Hematopoietic multipotent progenitor cell treated with erythropoietin and hydrocortisone succinate and interleukin-3 and kit ligand, for 17 days (in vitro differentiated cells): ENCODE results near the gene B3GNT8.
"Not testable (repeated sequence)": the region's sequence is repeated elsewhere in the genome, so short reads cannot be mapped to it uniquely, and the experiment has no call there.

ENCODE experiments used
- DNase-seq: peaks from one replicate; pipeline ENCODE4 v3.0.0-alpha.2; 2015; ENCODE audit warnings: low spot score

The B3GNT8 gene, protein sequence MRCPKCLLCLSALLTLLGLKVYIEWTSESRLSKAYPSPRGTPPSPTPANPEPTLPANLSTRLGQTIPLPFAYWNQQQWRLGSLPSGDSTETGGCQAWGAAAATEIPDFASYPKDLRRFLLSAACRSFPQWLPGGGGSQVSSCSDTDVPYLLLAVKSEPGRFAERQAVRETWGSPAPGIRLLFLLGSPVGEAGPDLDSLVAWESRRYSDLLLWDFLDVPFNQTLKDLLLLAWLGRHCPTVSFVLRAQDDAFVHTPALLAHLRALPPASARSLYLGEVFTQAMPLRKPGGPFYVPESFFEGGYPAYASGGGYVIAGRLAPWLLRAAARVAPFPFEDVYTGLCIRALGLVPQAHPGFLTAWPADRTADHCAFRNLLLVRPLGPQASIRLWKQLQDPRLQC

DNA sequence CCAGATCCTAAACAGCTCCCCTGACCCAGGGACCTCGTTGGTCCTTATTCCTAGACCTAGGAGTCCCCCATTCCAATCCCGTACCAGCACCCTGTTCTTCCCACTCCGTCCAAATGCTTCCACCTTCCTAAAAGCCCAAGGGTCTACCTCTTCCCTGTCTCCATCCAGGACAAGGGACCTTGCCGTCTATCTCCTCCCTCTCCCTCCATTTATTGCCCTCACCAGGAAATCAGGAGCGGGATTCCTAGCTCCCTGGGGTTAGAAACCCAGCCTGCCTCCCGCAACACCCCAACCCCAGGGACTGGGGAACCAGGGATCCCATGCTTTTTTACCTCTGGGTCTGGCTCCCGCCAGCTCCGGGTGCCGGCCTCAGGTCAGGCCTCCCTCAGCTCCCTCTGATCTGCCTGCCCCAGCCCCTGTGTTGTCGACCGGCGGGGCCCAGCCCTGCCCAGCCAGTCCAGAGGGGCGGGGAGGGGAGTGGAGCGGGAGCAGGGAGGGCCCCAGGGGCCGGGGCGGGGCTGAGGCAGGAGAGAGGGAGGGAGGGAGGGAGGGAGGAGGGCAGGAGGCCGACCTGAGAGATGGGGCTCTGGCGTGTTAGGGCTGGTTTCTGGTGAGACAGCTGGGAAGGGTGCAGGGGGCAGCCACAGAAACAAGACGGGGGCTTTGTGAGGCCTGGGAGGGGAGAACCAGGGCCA lies at the start of gene B3GNT8:
Gene B3GNT8 (minus strand): TSS at position 423 of the 695 bp plus-strand sequence. CDS start 596 bp downstream, outside the sequence.
- peak; percentile 76 for DNase-seq

DNA sequence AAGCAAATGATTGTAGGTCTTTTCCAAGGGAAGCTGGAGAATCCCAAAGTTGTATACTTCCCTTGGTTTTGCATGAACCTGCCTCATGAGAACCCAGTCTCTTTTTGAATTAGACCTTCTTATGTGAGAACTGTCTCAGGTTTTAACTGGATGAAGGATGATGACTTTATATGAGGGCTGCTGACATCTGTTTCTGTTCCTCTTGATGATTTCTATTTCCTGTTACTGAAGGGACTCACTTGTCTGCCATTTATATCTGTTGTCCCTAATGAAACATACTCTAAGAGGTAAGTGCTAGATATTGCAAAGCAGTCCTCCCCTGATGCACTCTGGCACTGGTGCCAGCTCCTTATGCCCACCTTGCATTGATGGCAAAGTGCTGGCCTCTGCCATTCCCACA lies 49.4 kb upstream of the B3GNT8 start:
- DNase-seq, result no peak

DNA sequence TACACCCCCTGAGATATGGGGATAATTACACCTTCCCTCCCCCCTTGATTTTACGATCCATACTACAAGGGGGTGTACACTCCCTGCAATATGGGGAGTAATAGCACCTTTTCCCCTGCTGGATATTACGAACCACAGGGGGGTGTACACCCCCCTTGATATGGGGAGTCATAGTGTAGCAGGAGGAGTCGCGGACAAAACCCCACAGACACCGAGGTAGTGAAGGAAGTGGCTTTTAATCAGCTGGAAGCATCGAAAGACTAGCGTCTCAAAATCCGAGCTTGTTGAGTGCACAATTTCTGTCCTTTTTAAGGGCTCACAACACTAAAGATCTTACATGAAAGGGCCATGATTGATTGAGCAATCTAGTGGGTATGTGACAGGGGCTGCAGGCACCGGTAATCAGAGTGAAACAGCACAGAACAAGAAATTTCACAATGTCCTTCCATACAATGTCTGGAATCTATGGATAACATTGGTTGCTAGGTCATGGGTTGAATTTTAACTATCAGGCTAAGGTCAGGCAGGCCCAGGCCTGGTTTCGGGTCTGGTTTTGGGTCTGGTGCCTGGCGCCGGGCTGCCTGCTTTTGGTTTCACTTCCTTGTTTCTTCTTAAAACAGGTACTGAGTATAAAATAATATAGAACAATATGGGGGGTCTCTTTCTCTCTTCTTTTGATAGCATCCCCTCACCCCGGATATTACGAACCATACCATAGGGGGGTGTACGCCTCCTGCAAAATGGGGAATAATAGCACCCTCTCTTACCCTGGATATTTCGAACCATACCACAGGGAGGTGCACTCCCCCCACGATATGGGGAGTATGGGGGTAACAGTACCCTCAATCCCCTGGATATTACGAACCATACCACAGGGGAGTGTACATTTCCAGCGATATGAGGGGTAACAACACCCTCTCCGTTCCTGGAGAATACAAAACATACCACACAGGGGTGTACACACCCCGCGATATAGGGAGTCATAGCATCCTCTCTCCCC lies 36.4 kb upstream of the B3GNT8 start:
- DNase-seq, result not testable (repeated sequence)

DNA sequence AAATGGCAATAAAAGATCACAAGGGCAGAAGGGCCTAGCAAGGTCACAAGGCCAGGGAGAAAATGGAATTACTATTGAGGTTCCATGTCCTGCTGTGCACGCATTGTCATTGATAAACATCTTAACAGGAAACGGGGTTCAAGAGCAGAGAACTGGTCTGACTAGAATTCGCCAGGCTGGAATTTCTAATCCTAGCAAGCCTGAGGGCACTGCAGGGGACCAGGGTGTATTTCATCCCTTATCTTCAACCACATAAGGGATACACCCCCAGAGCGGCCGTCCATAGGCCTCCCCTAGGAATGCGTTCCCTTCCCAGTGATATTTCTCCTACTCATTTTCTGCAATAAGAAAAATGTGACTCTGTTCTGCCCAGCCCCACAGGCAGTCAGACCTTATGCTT lies 35.3 kb upstream of the B3GNT8 start:
- DNase-seq, result no peak

DNA sequence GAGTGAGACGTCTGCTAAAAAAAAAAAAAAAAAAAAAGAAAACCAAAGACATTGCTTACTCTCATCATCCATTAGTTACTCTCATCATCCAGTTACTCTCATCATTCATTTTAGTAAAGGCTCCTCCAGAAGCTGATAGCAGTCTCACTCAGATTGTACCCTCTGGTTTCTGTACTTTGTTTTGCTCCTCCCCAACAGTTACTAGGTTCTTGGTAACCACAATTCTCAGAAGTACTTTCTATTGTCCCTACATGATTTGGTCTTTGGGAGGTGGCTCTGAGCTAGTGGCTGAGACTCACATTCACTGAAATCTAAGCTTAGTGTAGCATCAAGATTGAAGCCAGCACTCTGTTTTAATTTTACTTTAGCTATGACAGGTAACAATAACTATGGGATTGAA lies 30.1 kb upstream of the B3GNT8 start:
- DNase-seq, result no peak

DNA sequence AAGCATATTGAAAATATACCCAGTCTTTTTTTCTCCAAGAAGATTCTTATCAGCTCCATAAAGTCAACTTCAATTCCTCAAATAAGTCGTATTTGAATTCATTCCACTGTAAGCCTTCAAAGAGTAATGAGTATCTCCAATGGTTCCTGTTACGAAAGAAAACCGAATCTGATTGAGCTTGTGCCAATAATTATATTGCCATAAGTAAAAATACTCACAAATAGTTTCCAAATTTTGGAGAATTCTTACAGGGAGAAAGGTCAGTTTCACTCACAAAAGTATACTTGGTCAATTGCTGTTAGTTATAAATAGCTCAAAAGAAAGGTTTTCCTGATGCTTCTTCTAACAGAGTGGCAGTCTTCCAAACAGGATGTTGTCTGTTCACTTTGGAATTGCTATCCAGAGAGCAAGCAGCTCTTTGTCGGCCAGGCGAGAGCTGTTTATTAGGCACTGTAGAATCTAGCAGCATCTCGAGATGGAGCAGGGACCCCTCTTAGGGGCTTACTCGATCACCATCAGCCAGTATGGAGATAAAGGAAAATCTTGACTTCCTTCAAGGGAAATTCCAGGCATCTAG lies 29.3 kb upstream of the B3GNT8 start:
- DNase-seq, result no peak

DNA sequence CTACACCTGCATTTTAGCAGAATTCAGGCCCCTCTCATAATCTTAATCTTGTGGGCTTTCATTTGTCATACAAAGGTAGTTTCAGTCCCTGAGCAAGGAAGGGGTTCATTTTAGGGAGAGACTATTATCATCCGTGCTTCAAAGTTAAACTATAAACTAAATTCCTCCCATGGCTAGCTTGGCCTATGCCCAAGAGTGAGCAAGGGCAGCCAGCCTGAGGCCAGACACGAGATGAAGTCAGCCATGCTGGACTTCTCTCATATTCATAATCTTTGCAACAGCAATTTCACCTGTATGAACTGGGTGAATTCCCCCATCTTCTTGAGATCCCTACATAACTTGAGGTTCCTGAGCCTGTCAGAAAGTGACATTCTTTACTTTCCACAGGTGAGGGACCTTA lies 28.8 kb upstream of the B3GNT8 start:
- DNase-seq, result no peak

DNA sequence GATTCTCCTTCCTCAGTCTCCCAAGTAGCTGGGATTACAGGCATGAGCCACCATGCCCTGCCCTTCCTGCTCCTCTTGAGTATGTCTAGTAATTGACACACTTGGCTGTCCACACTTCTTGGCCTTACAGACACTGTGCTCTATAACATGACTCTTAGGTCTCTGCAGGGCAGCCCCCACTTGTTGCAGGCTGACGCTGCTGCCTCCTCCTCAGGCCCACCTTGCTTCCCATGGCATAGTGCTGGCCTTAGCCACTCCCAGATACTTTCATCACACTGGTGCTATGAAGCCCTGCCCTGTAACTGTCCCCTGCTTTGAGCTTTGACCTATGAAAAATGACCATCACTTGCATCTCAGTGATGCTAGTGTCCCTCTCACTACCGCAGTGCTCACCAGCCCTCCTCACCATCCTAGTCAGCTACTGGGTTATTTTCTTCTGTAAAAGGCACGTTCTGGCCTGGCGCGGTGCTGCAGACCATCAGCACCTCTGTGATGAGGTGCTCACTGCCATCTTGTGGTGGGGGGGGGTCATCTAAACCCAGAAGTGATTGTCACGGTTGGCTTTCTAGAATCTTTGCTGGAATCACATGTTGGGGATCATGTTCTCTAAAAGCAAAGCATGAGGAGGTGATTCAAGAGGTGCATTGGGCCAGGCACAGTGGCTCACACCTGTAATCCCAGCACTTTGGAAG lies 25.6 kb upstream of the B3GNT8 start:
- DNase-seq, result no peak

DNA sequence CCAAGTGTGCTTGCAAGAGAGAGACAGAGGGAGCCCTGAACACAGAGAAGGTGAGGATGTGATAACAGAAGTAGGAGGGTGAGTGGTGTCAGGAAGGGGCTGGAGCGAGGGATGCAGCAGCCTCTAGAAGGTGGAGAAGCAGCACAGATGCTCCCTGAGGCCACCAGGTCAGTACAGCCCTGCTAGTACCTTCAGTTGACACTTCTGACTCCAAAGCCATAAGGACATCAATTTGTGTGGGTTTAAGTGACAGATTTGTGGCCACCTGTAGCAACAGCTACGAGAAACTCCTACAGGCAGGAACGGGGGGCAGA lies 22.6 kb upstream of the B3GNT8 start:
- no peak for DNase-seq

DNA sequence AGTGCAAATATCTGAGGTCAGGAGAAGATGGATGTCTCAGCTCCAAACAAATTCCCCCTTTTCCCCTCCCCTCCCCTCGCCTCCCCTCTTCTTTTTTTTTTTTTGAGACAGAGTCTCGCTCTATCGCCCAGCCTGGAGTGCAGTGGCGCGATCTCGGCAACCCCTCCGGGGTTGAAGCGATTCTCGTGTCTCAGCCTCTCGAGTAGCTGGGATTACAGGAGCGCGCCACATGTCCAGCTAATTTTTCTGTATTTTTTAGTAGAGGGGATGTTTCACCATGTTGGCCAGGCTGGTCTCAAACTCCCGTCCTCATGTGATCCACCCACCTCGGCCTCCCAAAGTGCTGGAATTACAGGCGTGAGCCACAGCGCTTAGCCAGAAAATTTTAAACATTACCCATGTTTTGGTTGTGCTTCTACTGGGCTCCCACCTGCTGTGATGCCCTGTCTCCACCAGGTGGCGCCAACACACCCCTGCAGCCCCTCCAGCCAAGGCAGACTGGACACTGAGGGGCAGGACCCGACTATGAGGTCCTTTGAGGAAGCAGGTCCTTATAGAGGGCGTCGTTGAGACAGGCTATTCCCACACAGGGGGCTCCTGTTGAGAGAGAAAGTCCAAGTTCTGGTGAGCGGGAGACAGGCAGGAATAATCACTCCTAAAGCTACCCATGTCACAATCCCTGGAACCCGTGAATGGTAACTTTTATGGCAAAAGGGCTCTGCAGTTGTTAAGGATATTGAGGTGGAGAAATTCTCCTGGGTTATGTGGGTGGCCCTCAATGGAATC lies 22.1 kb upstream of the B3GNT8 start:
- DNase-seq, result peak; percentile 75

DNA sequence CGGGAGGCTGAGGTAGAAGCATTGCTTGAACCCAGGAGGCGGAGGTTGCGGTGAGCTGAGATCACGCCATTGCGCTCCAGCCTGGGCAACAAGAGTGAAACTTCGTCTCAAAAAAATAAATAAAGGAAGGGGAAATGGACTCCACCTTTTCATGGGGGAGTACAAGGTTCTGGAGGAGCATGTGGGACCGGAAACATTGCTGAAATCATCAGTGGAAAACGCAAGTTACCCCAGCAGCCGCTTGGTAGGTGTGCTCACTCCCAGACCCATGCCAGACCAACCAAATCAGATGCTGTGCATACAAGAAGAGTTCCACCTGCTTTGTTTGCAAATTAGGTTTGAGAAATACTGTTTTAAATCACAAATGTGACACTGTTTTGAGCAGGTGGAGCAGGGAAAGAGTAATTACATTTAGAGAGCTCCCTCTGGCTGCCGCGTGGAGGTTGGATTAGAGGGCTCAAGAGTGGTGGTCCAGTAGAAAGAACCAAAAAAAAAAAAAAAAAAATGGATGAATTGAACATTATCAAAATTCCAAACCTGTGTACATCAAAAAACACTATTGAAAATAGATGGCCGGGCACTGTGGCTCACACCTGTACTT lies 20.7 kb upstream of the B3GNT8 start:
- DNase-seq, result no peak

DNA sequence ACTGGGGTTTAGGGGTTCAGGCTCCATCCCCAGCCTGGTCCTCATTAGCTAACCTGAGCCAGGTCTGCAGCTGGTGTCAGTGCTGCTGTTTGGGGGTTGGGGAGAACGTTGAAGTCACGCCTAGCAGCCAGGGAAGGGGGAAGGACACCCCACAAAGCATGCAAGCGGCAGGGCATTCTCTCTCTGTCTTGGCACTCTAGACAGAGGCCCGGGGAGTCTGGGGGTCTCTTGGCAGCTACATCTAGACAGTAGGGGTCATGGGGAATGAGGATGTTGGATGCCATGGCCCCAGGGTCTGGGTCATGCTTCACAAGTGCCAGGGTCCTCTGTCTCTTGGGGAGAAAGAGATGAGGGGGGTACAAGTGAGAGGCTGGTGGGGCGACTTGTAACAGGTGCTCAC lies 18.4 kb upstream of the B3GNT8 start:
- DNase-seq, result no peak

DNA sequence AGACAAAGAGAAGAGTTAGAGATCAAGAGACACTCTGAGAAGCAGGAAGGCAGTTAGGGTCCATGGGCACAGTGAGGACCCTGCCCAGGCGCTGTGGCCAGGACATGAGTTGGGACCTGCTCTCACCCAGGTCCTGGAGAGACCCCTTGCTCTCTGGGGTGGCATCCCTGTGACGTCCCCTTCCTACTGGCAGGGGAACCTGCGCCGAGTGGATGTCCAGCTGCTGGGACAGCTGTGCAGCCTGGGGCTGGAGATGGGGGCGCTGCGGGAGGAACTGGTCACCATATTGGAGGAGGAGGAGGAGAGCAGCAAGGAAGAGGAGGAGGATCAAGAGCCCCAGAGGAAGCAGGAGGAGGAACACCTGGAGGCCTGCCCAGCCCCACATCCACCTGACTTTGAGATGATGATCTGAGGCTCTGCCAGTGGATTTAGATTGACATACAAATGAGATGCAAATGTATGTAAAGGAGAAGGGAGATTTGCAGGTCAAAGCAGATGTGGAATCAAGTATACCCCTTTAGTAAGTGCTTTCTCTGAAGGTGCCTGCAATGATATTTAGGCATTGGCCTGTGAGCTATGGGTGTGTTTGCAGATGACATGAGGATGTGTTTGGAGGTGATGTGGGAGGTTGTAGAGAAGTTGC lies 16.8 kb upstream of the B3GNT8 start:
- no peak for DNase-seq

DNA sequence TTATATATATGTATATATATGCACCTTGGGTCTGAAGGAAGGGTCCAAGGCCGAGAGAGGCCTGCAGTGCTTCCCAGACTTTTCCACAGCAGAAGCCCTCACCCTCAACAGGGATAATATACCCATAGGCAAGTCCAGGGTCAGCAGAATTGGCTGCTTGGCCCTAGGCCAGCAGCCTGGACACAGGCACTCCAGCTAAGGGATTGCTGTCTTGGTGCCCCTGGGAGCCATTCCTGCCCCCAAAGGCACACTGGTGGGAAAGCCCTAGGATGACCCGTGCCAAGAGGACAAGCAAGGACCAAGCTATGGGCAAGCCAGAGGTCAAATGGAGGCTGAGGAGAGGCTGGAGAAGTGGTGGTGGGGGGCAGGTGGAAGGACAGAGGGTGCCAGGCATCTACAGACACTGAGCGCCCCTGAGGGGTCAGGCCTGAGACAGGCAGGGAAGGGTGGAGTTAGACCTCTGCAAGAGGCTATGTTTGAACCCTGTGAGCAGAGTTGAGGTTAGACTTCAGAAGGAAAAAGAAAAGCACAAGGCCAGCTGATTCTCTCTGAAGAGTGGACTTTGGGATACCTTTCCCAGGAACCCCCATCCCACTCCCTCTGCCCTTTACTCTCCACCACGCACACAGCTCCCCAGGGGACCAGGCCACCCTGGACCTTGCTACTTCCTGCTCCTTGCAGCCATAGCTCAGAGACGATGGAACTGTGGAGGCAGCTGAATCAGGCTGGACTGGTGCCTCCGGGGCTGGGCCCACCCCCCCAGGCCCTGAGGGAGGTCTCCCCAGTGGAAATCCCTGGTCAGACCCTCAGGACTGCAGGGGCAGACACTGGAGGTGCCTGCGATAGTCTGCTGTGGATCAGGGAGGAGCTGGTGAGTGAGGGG lies 15.5 kb upstream of the B3GNT8 start, which contains the start of gene ERICH4:
Gene ERICH4 (plus strand): TSS at position 684 of the 883 bp plus-strand sequence. CDS start 14 bp downstream, at position 698.
- no peak for DNase-seq

DNA sequence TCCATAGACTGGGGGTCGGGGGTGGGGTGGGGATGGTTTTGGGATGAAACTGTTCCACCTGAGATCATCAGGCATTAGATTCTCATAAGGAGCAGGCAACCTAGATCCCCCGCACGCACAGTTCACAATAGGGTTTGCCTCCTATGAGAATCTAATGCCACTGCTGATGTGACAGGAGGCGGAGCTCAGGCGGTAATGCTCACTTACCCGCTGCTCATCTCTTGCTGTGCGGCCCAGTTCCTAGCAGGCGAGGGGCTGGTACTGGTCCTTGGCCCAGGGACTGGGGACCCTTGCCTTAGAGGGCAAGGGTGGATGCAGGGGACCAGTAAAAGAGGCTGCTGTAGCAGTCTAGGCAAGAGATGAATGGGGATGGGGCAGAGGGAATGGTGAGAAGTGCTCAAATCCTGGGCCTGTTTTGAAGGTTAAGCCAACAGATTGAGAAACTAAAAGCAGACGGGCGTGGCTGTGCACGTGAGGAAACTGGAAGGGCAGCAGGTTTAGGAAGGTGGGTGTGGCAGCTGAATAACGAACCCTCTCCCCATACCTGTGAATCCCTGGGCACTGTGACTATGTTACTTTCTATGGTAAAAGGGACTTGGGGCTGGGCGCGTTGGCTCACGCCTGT lies 14.3 kb upstream of the B3GNT8 start:
- DNase-seq, result no peak

DNA sequence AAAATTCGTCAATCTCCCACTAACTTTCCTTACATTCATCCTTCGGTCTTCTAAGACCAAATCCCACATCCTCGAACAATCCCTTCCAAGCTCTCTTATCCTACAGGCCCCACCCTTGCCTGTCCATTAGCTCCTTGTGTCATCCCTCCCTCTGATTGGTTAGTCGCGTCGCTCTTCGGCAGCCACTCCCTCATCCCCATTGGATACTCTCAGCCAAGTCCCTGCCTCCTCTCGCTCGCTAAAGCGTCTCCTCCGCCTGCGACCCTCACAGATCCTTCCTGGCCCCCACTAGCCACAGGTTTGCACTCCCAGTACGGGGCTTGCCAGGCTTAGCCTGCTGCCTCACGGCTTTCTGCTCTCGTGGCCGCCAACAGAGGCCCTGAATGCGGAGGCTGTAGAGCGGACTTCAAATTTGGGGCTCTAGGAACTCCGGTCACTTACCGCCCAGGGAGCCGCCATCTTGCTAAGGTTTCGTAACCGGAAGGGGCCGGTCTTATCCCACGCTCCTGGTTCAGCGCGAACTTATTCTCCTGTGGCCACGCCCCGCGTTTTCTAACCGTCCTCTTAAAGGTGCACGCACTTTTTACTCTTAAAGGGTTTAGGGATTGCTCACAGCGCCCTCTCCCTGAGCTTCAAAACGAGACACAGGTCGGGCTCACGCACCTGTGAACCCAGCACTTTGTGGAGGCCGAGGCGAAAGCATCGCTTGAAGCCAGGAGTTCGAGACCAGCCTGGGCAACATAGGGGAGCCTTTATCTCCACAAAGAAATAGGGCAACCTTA lies 12.5 kb upstream of the B3GNT8 start, which contains the start of gene DMAC2:
Gene DMAC2 (minus strand): TSS at position 472 of the 782 bp plus-strand sequence. CDS start 13 bp downstream, at position 459.
- peak; percentile 98 for DNase-seq

DNA sequence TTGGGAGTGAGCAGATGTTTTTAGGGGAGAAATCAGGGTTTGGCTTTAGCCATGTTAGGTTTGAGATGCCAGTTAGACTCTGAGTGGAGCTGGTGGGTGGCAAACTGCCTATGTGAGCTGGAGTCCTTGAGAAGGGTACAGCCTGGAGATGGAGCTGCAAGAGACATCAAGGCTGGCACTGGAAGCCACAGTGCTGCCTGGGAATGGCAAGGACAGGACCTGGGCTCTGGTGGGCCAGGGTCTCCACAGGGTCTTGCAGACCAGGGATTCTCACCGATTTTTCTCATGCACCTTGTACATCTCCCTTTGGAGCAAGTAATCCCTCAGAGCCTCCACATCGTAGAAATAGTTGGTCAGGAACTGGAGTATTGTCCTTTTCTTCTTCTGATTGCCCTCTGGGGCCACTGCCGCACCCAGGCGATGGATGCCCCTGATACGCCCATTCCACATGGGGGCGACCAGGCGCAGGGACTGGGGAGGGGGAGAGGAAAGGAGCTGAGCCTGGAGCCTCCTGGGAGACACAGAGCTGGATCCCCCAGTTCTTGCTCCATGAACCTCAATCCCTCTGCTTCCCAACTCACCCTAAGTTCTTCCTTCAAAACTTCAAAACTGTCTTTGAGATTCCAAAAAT lies 10.9 kb upstream of the B3GNT8 start:
- no peak for DNase-seq
